Measurements from ENCODE around the gene TMEM131L.

The TMEM131L gene

GRCh38 chr4:153634738-153635353 is 168.7 kb downstream of the TMEM131L start:
- TF ChIP-seq CTCF (IDR thresholded peaks at IDR 0.05; ENCODE audit: low read depth, low read length) = peak; percentile 74
- peak; percentile 50 to 59 for DNase-seq (ENCODE audit: low read depth in 2 of 2)
- H3K4me3 ChIP-seq (replicated peaks in 1 of 2; ENCODE audit: low read depth in 2 of 2, low read length in 2 of 2) = no peak overlapping the region

GRCh38 chr4:153635846-153636245 is 169.7 kb downstream of the TMEM131L start:
- H3K4me3 ChIP-seq (replicated peaks in 1 of 2; ENCODE audit: low read depth in 2 of 2, low read length in 2 of 2) = no peak overlapping the region
- no peak for DNase-seq (ENCODE audit: low read depth in 2 of 2)
- TF ChIP-seq CTCF (IDR thresholded peaks at IDR 0.05; ENCODE audit: low read depth, low read length) = no peak

GRCh38 chr4:153637201-153637600 is 171.0 kb downstream of the TMEM131L start:
- no peak for TF ChIP-seq CTCF (IDR thresholded peaks at IDR 0.05; ENCODE audit: low read depth, low read length)
- H3K4me3 ChIP-seq (replicated peaks in 1 of 2; ENCODE audit: low read depth in 2 of 2, low read length in 2 of 2) = no peak overlapping the region
- DNase-seq (ENCODE audit: low read depth in 2 of 2) = no peak

- no peak for DNase-seq (ENCODE audit: low read depth in 2 of 2)
- H3K4me3 ChIP-seq (replicated peaks in 1 of 2; ENCODE audit: low read depth in 2 of 2, low read length in 2 of 2) = no peak overlapping the region
- TF ChIP-seq CTCF (IDR thresholded peaks at IDR 0.05; ENCODE audit: low read depth, low read length) = no peak
Measured at GRCh38 chr4:153638011-153638410, 171.9 kb downstream of the TMEM131L start.

- no peak for TF ChIP-seq CTCF (IDR thresholded peaks at IDR 0.05; ENCODE audit: low read depth, low read length)
- no peak overlapping the region for H3K4me3 ChIP-seq (replicated peaks in 1 of 2; ENCODE audit: low read depth in 2 of 2, low read length in 2 of 2)
Measured at GRCh38 chr4:153638999-153639398, 172.8 kb downstream of the TMEM131L start.

GRCh38 chr4:153639833-153640802 is 174.0 kb downstream of the TMEM131L start:
- no peak for TF ChIP-seq CTCF (IDR thresholded peaks at IDR 0.05; ENCODE audit: low read depth, low read length)
- DNase-seq (ENCODE audit: low read depth in 2 of 2) = no peak
- no peak overlapping the region for H3K4me3 ChIP-seq (replicated peaks in 1 of 2; ENCODE audit: low read depth in 2 of 2, low read length in 2 of 2)

More at GRCh38 chr4:153638999-153639398, 172.8 kb downstream of the TMEM131L start:
- no peak for DNase-seq (ENCODE audit: low read depth in 2 of 2)
